Tibial nerve (tissue), 4 donors: ENCODE measurements around the gene ST3GAL2. TPM values are rescaled to one million over a fixed set of nuclear protein-coding genes. Genes with fewer than 3 reads are reported as not detected.
A peak's percentile ranks its signal among the peaks of the same experiment; 100 is the strongest.
"Not testable (repeated sequence)": the region's sequence is repeated elsewhere in the genome, so short reads cannot be mapped to it uniquely, and the experiment has no call there.

Source experiments
- DNase-seq, 2 donors: peaks; one replicate each; pipeline ENCODE4 v3.0.0-alpha.2; 2019; ENCODE audit warnings: low spot score in 2 of 2
- H3K27ac ChIP-seq, 4 donors: fragments of 200-600 bp; sonication (generic) in 3 of 4; one replicate each; pipeline ENCODE4 v1.5.1; 2017 to 2019; ENCODE audit warnings: mild to moderate bottlenecking in 1 of 4
- H3K27me3 ChIP-seq, 2 donors: fragments of 200-600 bp; sonication (generic) in 1 of 2; one replicate each; pipeline versions ENCODE4 v1.5.1 to v1.6.0; 2017 to 2019
- H3K36me3 ChIP-seq, 3 donors: fragments of 200-600 bp; sonication (generic); one replicate each; pipeline ENCODE4 v1.5.1; 2018 to 2019
- H3K4me1 ChIP-seq, 4 donors: fragments of 200-600 bp; sonication (generic) in 3 of 4; one replicate each; pipeline ENCODE4 v1.5.1; 2017 to 2019
- H3K4me3 ChIP-seq, 4 donors: fragments of 200-600 bp; sonication (generic) in 3 of 4; one replicate each; pipeline ENCODE4 v1.5.1; 2017 to 2019; ENCODE audit warnings: mild to moderate bottlenecking in 1 of 4, moderate library complexity in 1 of 4
- H3K9me3 ChIP-seq, 4 donors: fragments of 200-600 bp; sonication (generic) in 3 of 4; one replicate each; pipeline ENCODE4 v1.5.1; 2017 to 2019
- CTCF ChIP-seq, 5 experiments: fragments of 200-600 bp in 3 of 5; fragments of 450-650 bp in 2 of 5; sonication (generic) in 3 of 5; IDR thresholded peaks; one replicate each; pipeline ENCODE4 v1.5.1; 2016 to 2019; ENCODE audit warnings: antibody characterized with exemption in 5 of 5, mild to moderate bottlenecking in 3 of 5, moderate library complexity in 2 of 5
- EP300 ChIP-seq, 2 donors: sonication (generic); formaldehyde crosslinking; IDR thresholded peaks; one replicate each; pipeline ENCODE4 v1.6.1; 2017; ENCODE audit warnings: antibody characterized with exemption in 2 of 2, mild to moderate bottlenecking in 1 of 2
- POLR2A ChIP-seq, 2 donors: fragments of 450-650 bp; IDR thresholded peaks; one replicate each; pipeline ENCODE4 v1.6.1; 2017; ENCODE audit warnings: antibody characterized with exemption in 2 of 2, mild to moderate bottlenecking in 2 of 2, moderate library complexity in 2 of 2
- WGBS, 2 donors: methylation state at CpG; one replicate each; pipeline ENCODE4 v1.1.5; 2018; 5-methylcytosine and 5-hydroxymethylcytosine counted together
- total RNA-seq, 4 donors: library from RNA; depleted of rRNA; stranded (reverse); fragments of >200 nt; gene quantifications; one replicate each; pipeline ENCODE4 v1.1.0, GENCODE V29; 2016

ST3GAL2 gene
- total RNA-seq, 4 donors from 2014 or later, result 18.6 to 32.4 (median 23.6) TPM

- peaks cover 0 to under 1% (median 0%) of the 10 kb centered on the region in 4 donors for H3K4me1 ChIP-seq
- TF ChIP-seq EP300 (IDR thresholded peaks at IDR 0.05), result no peak
- no peak for TF ChIP-seq POLR2A (IDR thresholded peaks at IDR 0.05)
- TF ChIP-seq CTCF (IDR thresholded peaks at IDR 0.05), result no peak
- H3K36me3 ChIP-seq, result peaks cover 0 to 82% (median 8%) of the 10 kb centered on the region in 3 donors
- no peaks in the 10 kb centered on the region for H3K9me3 ChIP-seq
- H3K27me3 ChIP-seq, result no peaks in the 10 kb centered on the region
- 91 to 95% methylated on average over 8 of the region's 8 CpGs for WGBS, 2 donors
- H3K27ac ChIP-seq, result no peak overlapping the region
- no peak overlapping the region for H3K4me3 ChIP-seq
- DNase-seq, result no peak
Observed at GRCh38 chr16:70374213-70374612, 64.7 kb downstream of the ST3GAL2 start.

GRCh38 chr16:70372921-70373728, 65.8 kb downstream of the ST3GAL2 start:
- WGBS, 2 donors, result 94 to 96% methylated on average over 22 of the region's 22 CpGs

GRCh38 chr16:70370924-70371323, 68.0 kb downstream of the ST3GAL2 start:
- Histone ChIP-seq H3K36me3 (peaks cover 0 to 96% (median 13%) of the 10 kb centered on the region in 3 donors), H3K27me3 (no peaks in the 10 kb centered on the region), H3K4me3 (no peak overlapping the region), H3K27ac (no peak overlapping the region), H3K9me3 (no peaks in the 10 kb centered on the region), H3K4me1 (no peaks in the 10 kb centered on the region)
- 92 to 94% methylated on average over 10 of the region's 10 CpGs for WGBS, 2 donors
- no peak for DNase-seq
- TF ChIP-seq CTCF (IDR thresholded peaks at IDR 0.05) (no peak), EP300 (IDR thresholded peaks at IDR 0.05) (no peak), POLR2A (IDR thresholded peaks at IDR 0.05) (no peak)

More at GRCh38 chr16:70372921-70373728, 65.8 kb downstream of the ST3GAL2 start:
- Histone ChIP-seq H3K9me3 (no peaks in the 10 kb centered on the region), H3K27me3 (no peaks in the 10 kb centered on the region), H3K4me3 (no peak overlapping the region), H3K4me1 (no peaks in the 10 kb centered on the region), H3K36me3 (peaks cover 0 to 84% (median 8%) of the 10 kb centered on the region in 3 donors), H3K27ac (no peak overlapping the region)
- TF ChIP-seq CTCF (IDR thresholded peaks at IDR 0.05) (no peak), EP300 (IDR thresholded peaks at IDR 0.05) (no peak), POLR2A (IDR thresholded peaks at IDR 0.05) (no peak)
- no peak for DNase-seq

GRCh38 chr16:70370145-70370544, 68.8 kb downstream of the ST3GAL2 start:
- peaks cover 0 to 96% (median 20%) of the 10 kb centered on the region in 3 donors for H3K36me3 ChIP-seq
- not testable (repeated sequence) for H3K27ac ChIP-seq, H3K27me3 ChIP-seq, H3K9me3 ChIP-seq, H3K4me1 ChIP-seq, H3K4me3 ChIP-seq, DNase-seq
- TF ChIP-seq CTCF (IDR thresholded peaks at IDR 0.05), result peak in 4 of 5 experiments; percentile 33 to 55 (median 46)
- WGBS, 2 donors, result 41 to 49% methylated on average over 10 of the region's 10 CpGs

GRCh38 chr16:70364399-70364798, 74.5 kb downstream of the ST3GAL2 start:
- WGBS, 2 donors, result 87 to 89% methylated on average over 4 to 5 of the region's 5 CpGs
- DNase-seq, result no peak
- H3K36me3 ChIP-seq, result peaks cover 3 to 99% (median 48%) of the 10 kb centered on the region in 3 donors
- no peaks in the 10 kb centered on the region for H3K4me1 ChIP-seq
- no peaks in the 10 kb centered on the region for H3K27me3 ChIP-seq
- H3K27ac ChIP-seq, result no peak overlapping the region
- H3K4me3 ChIP-seq, result no peak overlapping the region
- H3K9me3 ChIP-seq, result no peaks in the 10 kb centered on the region
- TF ChIP-seq EP300 (IDR thresholded peaks at IDR 0.05) (no peak), POLR2A (IDR thresholded peaks at IDR 0.05) (no peak), CTCF (IDR thresholded peaks at IDR 0.05) (no peak)
